GM12865 (cell line): Measurements from ENCODE around the gene MYO1D.

Experiments
- DNase-seq: peaks from one replicate; pipeline ENCODE4 v3.0.0; 2010; ENCODE audit warnings: low read depth
- H3K4me3 ChIP-seq: 2 replicates; pipeline ENCODE4 v1.5.1; 2011; ENCODE audit warnings: mild to moderate bottlenecking, low read depth, low read length, control low read depth
- CTCF ChIP-seq: IDR thresholded peaks from 2 replicates; pipeline ENCODE4 v1.5.1; 2011; ENCODE audit warnings: low read length, control low read depth, low read depth, inconsistent platforms; ENCODE audit not compliant: insufficient read depth; ENCODE audit errors: missing control alignments

The MYO1D gene

DNA sequence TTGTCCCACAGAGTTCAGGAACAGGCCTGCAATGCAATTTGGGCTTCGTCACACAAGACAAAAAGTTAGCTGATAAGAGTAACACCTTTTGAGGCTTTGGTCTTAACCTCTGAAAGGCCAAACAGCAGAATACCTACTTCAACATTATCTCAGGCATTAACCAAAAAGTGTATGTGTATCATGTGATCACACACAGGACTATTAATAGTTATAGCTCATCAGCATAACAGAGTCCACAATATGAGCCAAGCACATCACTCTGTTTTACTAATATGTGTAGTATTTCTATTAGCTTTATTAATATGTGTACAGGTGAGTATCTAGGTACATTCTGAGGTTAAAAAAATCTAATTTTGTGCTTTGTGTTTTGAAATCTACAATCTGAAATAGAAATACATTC, 30.8 kb downstream of the MYO1D start:
- H3K4me3 ChIP-seq = no peak overlapping the region
- no peak for DNase-seq
- TF ChIP-seq CTCF = no peak

DNA sequence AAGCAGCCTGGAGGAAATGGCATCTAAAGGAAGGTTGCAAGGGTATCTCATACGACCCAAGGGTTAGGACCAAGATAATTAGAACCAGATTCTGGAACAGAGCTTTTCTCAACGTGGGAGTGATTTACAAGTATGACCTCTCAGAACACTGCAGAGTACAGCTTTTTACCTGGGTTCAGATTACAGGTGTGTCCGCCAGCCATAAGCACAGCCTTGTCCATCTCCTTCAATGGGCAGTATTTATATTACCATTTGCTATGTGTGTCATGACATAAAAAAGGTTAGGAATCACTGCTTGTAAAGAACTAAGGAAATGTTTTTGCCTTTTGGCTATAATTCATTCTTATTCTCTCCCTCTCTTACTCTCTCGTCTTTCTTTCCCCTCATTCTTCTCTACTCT, 36.7 kb downstream of the MYO1D start:
- H3K4me3 ChIP-seq = no peak overlapping the region
- TF ChIP-seq CTCF = no peak
- DNase-seq = no peak

DNA sequence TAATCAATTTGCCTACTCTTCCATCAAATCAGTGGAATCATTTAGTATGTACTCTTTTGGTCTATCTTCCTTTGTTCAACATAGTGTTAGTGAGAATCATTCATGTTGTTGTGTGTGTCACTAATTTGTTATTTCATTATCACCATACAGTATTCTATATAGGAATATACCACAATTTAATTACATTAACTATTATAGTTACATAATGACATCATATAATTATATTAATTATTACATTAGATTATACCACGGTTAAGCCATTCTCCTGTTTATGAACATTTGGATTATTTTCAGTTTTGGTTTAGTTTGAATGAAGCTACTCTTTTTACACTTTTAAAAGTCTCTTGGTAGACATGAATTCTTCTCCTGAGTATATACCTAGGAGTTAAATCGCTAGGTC, 40.4 kb downstream of the MYO1D start:
- H3K4me3 ChIP-seq = no peak overlapping the region
- no peak for DNase-seq
- no peak for TF ChIP-seq CTCF

DNA sequence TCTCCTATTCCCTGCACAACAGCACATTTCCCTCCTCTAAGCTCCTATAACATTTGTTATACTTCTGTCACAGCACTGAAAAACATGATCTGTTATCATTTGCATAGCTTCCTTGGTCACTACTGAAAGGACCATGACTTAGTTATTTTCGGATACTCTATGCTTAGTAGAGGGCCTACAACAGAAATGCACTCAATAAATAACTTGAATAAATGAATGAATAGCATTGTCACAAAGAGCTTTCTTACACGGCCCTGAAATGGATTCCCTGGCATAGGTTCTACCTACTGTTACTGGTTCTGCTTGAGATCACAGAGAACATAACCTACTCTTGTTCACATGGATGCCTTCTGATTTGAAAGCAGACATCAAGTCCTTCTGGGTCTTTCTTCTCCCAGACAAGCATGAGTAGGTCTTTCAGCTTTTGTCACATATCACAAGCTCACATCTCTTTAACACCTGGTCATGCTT, 41.6 kb downstream of the MYO1D start:
- TF ChIP-seq CTCF = no peak
- H3K4me3 ChIP-seq = peak overlapping the region; percentile 32
- peak; percentile 63 for DNase-seq

- TF ChIP-seq CTCF = no peak
- DNase-seq = no peak
- H3K4me3 ChIP-seq = no peak overlapping the region
Observed at GRCh38 chr17:32834104-32834503, 42.8 kb downstream of the MYO1D start.

DNA sequence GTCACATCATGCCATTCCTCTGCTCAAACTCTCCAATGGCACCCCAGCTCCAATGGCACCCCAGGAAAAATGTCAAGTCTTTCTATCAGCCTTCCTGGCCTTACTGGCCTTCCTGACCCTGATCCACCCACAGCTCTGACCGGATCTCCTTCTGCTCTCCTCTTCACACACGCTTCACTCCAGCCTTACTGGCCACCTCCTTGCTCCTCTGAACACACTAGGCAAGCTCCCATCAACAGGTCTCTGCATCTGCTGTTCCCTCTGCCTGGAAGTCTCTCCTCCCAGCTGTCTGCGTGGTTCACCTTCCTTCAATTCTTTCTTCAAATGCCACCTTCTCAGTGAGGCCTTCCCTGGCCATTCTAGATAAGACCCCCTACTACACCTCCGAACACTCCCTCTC, 43.4 kb downstream of the MYO1D start:
- H3K4me3 ChIP-seq = no peak overlapping the region
- TF ChIP-seq CTCF = no peak
- no peak for DNase-seq

- no peak overlapping the region for H3K4me3 ChIP-seq
- no peak for DNase-seq
- TF ChIP-seq CTCF = no peak
Observed at GRCh38 chr17:32833076-32833475, 43.8 kb downstream of the MYO1D start.
